ENCODE measurements around the gene RHOT2.
"Not testable (repeated sequence)": the region's sequence is repeated elsewhere in the genome, so short reads cannot be mapped to it uniquely, and the experiment has no call there.

RHOT2 gene

DNA sequence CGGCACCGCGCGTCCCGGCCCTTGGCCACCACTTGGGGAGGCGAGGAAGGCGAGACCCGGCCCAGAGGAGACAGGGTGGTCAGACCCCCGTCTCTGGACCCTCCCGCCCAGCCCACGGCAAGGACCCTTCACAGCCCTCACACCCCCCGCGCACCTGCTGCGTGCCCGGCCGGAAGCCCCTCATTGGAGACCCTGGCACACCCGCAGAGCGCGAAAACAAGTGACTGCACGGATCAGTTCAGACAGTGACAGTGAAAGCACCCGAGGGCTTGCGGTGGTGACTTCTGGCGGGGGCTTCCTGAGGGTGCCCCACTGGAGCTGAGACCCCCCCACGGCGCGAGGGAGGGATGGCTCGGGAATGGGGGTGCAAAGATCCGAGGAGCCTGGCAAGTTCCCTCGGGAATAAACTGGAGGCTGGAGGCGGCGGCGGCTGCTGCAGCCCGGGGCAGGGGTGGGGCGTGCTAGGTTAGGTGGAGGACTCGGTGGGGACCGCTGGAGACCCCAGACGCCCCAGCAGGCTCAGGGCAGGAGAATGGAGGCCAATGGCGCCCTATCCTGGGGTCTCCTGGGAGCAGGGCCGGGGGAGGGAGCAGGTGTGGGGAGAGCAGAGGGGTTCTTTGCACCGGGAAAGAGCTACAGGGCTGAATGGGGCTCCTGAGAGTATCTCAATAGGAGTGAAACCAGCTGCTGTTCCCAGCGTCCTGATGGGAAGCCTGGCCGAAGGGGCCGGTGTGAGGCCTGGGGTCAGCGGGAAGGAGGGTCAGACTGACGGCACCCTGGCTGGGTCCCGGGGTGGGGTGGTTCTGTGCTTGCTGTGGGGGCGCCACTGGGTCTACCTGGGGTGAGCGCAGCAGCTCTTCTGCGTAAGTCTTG lies 38.5 kb downstream of the RHOT2 start:
- H3K4me3 ChIP-seq, result peak overlapping the region; percentile 21
- in situ Hi-C loops (cut with MboI; ENCODE audit: low sequenced_read_pairs), result no loop called here

GRCh38 chr16:707062-707538 lies 39.2 kb downstream of the RHOT2 start:
- no peak for DNase-seq (ENCODE audit: low spot score in 2 of 2)
- in situ Hi-C loops (cut with MboI; ENCODE audit: low sequenced_read_pairs), result no loop called here
- no peak overlapping the region for H3K4me3 ChIP-seq

More for the DNA sequence above, 38.5 kb downstream of the RHOT2 start:
- no peaks in the 10 kb centered on the region for H3K9me3 ChIP-seq
- peaks cover 29% of the 10 kb centered on the region for H3K27me3 ChIP-seq (ENCODE audit: low read depth)
- no peaks in the 10 kb centered on the region for H3K36me3 ChIP-seq (replicated peaks)
- H3K4me1 ChIP-seq, result no peaks in the 10 kb centered on the region; the same call in 1 of the 2 replicates
- peak in 1 of 2 experiments; percentile 31 for DNase-seq (ENCODE audit: low spot score in 2 of 2)

GRCh38 chr16:708019-708418 lies 40.1 kb downstream of the RHOT2 start:
- H3K9me3 ChIP-seq, result no peaks in the 10 kb centered on the region
- H3K4me3 ChIP-seq, result no peak overlapping the region
- H3K27me3 ChIP-seq (ENCODE audit: low read depth), result peaks cover 18% of the 10 kb centered on the region
- H3K4me1 ChIP-seq, result peaks cover 4% of the 10 kb centered on the region; the same call in 1 of the 2 replicates
- in situ Hi-C loops (cut with MboI; ENCODE audit: low sequenced_read_pairs), result no loop called here
- no peaks in the 10 kb centered on the region for H3K36me3 ChIP-seq (replicated peaks)
- no peak for DNase-seq (ENCODE audit: low spot score in 2 of 2)

More at GRCh38 chr16:707062-707538, 39.2 kb downstream of the RHOT2 start:
- H3K9me3 ChIP-seq, result no peaks in the 10 kb centered on the region
- H3K27me3 ChIP-seq (ENCODE audit: low read depth), result peaks cover 23% of the 10 kb centered on the region
- no peaks in the 10 kb centered on the region for H3K36me3 ChIP-seq (replicated peaks)
- no peaks in the 10 kb centered on the region; the same call in 1 of the 2 replicates for H3K4me1 ChIP-seq

GRCh38 chr16:708959-709358 lies 41.0 kb downstream of the RHOT2 start:
- H3K27me3 ChIP-seq (ENCODE audit: low read depth), result peaks cover 18% of the 10 kb centered on the region
- H3K36me3 ChIP-seq (replicated peaks), result no peaks in the 10 kb centered on the region
- peaks cover 4% of the 10 kb centered on the region; the same call in 1 of the 2 replicates for H3K4me1 ChIP-seq
- no peak for DNase-seq (ENCODE audit: low spot score in 2 of 2)
- in situ Hi-C loops (cut with MboI; ENCODE audit: low sequenced_read_pairs), result no loop called here
- H3K4me3 ChIP-seq, result no peak overlapping the region
- H3K9me3 ChIP-seq, result no peaks in the 10 kb centered on the region

DNA sequence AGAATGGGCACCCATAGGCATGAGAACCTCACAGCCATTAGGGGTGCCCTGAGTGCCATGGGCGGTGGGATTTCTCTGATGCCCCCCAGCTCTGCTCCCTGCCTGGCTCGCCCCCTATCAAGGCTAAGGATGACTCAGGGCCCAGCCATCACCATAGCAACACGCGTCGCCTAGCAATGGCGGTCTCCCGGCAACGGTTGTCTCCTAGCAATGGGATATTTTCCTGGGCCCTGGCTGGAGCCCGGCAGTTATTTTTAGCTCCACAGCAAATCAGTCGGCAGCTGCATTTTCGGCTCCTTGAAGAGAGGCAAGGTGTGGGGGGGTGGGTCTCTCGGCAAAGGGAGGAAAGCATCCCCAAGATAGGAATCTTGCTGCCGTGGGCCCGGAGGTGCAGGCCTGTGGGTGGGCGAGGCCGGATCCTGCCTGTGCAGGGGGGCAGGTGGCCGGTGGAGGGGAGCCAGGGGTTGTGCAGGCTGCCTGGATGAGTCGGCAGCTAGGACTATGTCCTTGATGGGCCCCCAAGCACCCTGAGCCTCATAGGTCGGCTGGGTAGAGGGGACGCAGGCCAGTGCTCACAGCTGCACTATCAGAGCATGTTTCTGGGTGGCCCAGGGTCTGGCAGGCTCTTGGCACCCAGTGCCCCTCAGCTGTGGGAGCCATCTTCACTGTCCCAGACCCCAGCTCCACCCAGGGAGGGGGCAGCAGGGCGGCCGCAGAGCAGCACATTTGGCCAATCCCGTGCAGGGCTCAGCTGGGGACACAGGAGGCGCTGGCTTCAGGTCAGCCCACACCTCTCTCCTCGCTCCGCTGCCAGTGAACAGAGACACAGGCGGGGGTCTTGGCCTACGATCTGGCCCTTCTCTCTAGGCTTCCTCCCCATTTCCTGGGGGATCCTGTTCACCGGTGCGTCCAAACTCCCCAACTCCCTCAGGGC lies 41.9 kb downstream of the RHOT2 start:
- H3K27me3 ChIP-seq (ENCODE audit: low read depth), result peaks cover 18% of the 10 kb centered on the region
- H3K9me3 ChIP-seq, result no peaks in the 10 kb centered on the region
- no peaks in the 10 kb centered on the region for H3K36me3 ChIP-seq (replicated peaks)
- DNase-seq (ENCODE audit: low spot score in 2 of 2), result peak; percentile 60 to 84
- peaks cover 4% of the 10 kb centered on the region; the same call in 1 of the 2 replicates for H3K4me1 ChIP-seq
- no peak overlapping the region for H3K4me3 ChIP-seq
- in situ Hi-C loops (cut with MboI; ENCODE audit: low sequenced_read_pairs), result no loop called here

DNA sequence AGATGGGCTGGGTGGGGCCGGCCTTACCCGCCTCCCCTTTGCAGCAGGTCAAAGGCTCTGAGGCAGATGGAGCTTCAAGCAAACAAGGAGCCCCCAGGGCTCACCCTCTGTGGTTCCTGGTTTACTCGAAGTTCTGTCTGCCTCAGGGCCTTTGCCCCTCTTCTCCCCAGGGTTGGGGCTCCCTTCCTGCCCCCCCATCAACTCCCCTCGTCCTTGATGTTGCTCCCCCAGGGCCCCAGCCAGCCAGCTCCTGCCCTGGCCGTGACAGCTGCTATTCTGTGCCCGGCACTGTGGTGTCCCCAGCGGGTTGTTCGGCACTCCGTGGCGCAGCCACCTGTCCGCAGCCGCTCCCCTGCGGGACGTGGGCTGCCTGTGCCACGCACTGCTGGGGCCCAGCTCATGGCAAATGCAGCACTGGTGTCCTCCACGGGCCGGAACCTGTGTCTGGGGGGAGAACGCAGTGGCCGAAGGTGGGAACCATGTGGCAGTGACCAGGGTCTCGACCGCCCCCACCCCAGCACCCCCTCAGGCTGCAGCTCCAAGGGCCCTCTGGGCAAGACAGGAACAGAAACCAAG lies 42.7 kb downstream of the RHOT2 start:
- DNase-seq (ENCODE audit: low spot score in 2 of 2), result no peak
- Histone ChIP-seq H3K36me3 (replicated peaks) (no peaks in the 10 kb centered on the region), H3K9me3 (no peaks in the 10 kb centered on the region), H3K4me3 (no peak overlapping the region), H3K27me3 (ENCODE audit: low read depth) (peaks cover 18% of the 10 kb centered on the region), H3K4me1 (peaks cover 4% of the 10 kb centered on the region; the same call in 1 of the 2 replicates)
- in situ Hi-C loops (cut with MboI; ENCODE audit: low sequenced_read_pairs), result no loop called here

DNA sequence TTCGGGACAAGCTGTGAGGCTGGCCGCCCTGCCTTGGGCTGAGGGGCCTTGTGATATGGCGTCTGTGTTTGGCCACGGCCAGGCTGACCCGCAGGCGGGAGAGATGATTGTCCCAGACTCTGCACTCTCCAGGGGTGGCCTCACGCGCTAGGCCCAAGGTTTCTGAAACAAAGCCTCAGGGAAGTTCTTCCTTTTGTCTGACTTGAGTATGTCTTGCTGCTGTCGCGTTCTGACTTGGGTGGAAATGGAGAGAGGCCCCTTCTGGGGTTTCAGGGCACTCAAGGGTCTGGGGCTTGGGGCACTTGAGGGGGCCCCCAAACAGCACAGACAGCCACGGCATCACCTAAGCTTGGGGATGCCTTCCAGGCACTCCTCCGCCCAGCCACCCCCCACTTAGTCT lies 43.2 kb downstream of the RHOT2 start:
- no peak for DNase-seq (ENCODE audit: low spot score in 2 of 2)
- in situ Hi-C loops (cut with MboI; ENCODE audit: low sequenced_read_pairs), result no loop called here
- no peaks in the 10 kb centered on the region for H3K9me3 ChIP-seq
- peaks cover 7% of the 10 kb centered on the region; the same call in 1 of the 2 replicates for H3K4me1 ChIP-seq
- no peak overlapping the region for H3K4me3 ChIP-seq
- peaks cover 17% of the 10 kb centered on the region for H3K27me3 ChIP-seq (ENCODE audit: low read depth)
- no peaks in the 10 kb centered on the region for H3K36me3 ChIP-seq (replicated peaks)

DNA sequence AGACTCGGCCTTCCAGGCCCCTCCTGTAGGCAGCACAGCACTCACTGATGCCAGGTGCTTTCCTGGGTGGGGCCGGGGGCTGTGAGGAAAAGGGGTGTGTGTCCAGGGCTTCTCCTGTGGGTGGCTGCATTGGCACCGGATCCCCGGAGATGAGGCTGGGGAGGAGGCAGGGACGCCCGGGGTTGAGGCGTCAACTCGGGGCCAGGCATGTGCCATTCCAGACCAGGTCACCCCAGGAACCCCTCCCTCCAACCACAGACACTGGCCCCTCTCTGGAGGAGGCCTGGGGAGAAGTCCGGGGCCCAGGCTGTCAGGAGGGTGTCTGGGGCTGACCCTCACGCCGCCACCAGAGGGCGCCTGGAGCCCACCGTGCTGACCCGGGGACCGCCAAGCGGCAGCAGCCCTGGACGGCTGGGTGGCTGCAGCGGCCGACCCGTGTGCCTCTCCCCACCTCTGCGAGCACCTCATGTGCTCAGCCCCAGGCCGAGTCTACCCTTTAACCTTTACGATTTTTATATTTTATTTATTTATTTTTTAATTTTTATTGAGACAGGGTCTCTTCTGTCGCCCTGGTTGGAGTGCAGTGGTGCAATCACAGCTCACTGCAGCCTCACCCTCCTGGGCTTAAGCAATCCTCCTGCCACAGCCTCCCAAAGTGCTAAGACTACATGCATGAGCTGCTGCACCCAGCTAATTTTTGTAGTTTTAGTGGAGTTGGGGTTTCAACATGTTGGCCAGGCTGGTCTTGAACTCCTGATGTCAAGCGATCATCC lies 43.8 kb downstream of the RHOT2 start:
- peak; percentile 71 to 91 for DNase-seq (ENCODE audit: low spot score in 2 of 2)
- in situ Hi-C loops (cut with MboI; ENCODE audit: low sequenced_read_pairs), result no loop called here
- H3K27me3 ChIP-seq (ENCODE audit: low read depth), result peaks cover 11% of the 10 kb centered on the region

DNA sequence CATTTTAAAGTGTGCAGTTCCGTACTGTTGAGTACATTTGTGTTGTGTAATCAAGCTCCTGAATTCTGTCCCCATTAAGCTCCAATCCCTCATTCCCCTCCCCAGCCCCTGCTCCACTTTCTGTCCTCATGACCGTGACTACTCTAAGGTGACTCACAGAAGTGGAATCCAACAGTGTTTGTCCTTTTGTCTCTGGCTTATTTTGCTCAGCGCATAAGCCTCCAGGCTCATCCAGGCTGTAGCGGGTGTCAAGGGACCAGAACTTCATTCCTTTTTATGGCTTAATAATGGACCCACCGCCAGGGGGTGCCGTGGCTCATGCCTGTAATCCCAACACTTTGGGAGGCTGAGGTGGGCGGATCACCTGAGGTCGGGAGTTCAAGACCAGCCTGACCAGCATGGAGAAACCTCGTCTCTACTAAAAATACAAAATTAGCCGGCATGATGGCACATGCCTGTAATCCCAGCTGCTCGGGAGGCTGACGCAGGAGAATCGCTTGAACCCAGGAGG lies 44.9 kb downstream of the RHOT2 start:
- in situ Hi-C loops (cut with MboI; ENCODE audit: low sequenced_read_pairs); H3K36me3 ChIP-seq (replicated peaks); H3K27me3 ChIP-seq (ENCODE audit: low read depth); H3K9me3 ChIP-seq; H3K4me3 ChIP-seq: not testable (repeated sequence)
- H3K4me1 ChIP-seq, result peaks cover 12% of the 10 kb centered on the region; the same call in 1 of the 2 replicates
- DNase-seq (ENCODE audit: low spot score in 2 of 2), result peak; percentile 82 to 88

More for the DNA sequence above, 43.8 kb downstream of the RHOT2 start:
- Histone ChIP-seq H3K4me1 (peaks cover 12% of the 10 kb centered on the region; the same call in 1 of the 2 replicates), H3K9me3 (no peaks in the 10 kb centered on the region), H3K4me3 (no peak overlapping the region), H3K36me3 (replicated peaks) (peaks cover 1% of the 10 kb centered on the region; the same call in 1 of the 2 replicates)

- no peaks in the 10 kb centered on the region for H3K27me3 ChIP-seq (ENCODE audit: low read depth)
- in situ Hi-C loops (cut with MboI; ENCODE audit: low sequenced_read_pairs), result no loop called here
- H3K9me3 ChIP-seq, result no peaks in the 10 kb centered on the region
- H3K4me1 ChIP-seq, result peaks cover 12% of the 10 kb centered on the region; the same call in 1 of the 2 replicates
- DNase-seq (ENCODE audit: low spot score in 2 of 2), result no peak
- no peak overlapping the region for H3K4me3 ChIP-seq
- H3K36me3 ChIP-seq (replicated peaks), result peaks cover 3% of the 10 kb centered on the region; the same call in 1 of the 2 replicates
Observed at GRCh38 chr16:714079-714478, 46.1 kb downstream of the RHOT2 start.

- peak; percentile 85 to 97 for DNase-seq (ENCODE audit: low spot score in 2 of 2)
- no peaks in the 10 kb centered on the region for H3K9me3 ChIP-seq
- in situ Hi-C loops (cut with MboI; ENCODE audit: low sequenced_read_pairs), result no loop called here
- H3K4me3 ChIP-seq, result peak within 1 kb of the TSS; percentile 46
- H3K4me1 ChIP-seq, result peaks cover 13% of the 10 kb centered on the region
- H3K27me3 ChIP-seq (ENCODE audit: low read depth), result no peaks in the 10 kb centered on the region
- peaks cover 3% of the 10 kb centered on the region; the same call in 1 of the 2 replicates for H3K36me3 ChIP-seq (replicated peaks)
Observed at GRCh38 chr16:714558-715476, 46.9 kb downstream of the RHOT2 start, which contains the start of gene METRN. METRN (plus strand) TSS chr16:715118; CDS start chr16:715290, 172 bp downstream.

Data from HAP-1 (cell line).